HG03354 (cell line): Measurements from ENCODE around the gene CDHR2.
"Not testable (repeated sequence)": the region's sequence is repeated elsewhere in the genome, so short reads cannot be mapped to it uniquely, and the experiment has no call there.

Source experiments
- ATAC-seq: cut with Tn5 transposase; IDR thresholded peaks from one replicate; pipeline ENCODE4 v1.9.1; 2021; ENCODE audit warnings: mild to moderate bottlenecking; ENCODE audit not compliant: unreplicated experiment, poor library complexity, severe bottlenecking

CDHR2 gene

DNA sequence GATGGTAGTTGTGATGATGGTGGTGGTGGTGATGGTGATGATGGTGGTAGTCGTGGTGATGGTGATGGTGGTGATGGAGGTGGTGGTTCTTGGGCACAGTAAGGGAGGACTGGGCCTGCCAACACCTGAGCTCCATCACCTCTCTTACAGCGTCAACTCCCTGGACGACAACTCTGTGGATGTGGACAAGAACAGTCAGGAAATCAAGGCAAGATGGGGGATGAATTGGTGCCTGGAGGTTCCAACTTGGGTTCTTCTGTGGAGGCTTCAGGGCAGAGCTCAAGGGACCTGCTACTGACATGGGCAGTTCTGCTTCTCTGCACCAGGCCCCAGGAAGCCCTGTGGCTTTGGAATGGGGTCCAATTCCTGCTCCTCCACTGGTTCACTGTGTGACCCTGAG lies 43.4 kb downstream of the CDHR2 start:
- ATAC-seq = no peak

DNA sequence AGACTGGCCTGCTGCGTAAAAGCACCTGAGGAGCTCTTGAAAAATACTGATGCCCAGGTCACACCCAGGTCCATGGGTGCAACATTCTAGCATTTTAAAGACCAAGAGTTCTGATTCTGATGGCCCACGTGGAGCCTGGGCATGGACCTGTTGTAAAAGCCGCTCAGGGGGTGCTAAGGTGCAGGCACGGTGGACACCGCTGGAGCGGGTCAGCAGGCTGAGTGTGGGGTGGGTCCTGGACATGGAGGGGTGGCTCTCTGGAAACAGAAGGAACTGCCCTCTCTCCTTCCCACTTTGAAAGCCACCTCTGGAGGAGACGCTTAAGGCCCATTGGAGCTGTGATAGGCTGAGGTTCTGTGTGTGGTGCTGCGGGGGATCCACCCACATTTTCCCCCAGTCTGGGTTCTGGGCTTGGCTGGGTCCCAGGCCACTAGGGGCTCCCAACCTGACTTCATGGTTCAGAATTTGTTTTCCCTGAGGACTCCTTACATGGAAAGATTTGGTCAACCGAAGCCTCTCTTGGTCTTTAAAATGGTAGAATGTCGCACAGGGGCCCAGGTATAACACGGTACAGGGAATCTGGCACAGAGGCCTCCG lies 44.2 kb downstream of the CDHR2 start:
- ATAC-seq = no peak

DNA sequence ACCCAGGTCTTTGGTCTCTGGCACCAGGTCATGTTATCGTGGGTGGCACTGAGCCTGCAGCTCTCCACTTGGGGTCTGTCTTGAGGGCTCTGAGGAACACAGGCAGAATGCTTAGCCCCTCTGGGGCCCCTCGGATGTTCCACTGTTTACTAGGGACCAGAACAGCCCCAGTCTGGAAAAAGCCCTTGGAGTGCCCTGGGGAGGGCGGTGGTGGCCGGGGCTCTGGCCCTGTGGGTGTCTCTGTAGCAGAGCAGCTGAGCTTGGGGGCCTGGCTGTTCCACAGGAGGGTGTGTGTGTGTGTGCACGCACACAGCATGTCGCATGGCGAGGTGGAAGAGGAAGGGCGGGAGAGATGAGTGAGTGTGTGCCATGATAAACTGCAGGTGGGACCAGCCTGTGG lies 45.4 kb downstream of the CDHR2 start:
- no peak for ATAC-seq

DNA sequence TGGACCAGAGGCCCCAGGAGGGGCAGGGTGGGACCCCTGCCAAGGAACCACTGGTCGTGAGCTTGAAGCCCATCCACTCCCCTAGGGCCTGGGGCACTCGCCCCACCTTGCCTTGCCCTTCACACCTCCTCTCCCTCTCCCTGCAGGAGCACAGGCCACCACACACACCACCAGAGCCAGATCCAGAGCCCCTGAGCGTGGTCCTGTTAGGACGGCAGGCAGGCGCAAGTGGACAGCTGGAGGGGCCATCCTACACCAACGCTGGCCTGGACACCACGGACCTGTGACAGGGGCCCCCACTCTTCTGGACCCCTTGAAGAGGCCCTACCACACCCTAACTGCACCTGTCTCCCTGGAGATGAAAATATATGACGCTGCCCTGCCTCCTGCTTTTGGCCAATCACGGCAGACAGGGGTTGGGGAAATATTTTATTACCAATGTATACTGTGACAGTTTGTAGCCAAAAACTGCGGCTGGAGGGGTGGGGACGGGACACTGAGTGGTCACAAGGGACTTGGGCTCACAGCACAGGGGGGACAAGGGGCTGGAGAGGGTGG lies 46.3 kb downstream of the CDHR2 start:
- no peak for ATAC-seq

DNA sequence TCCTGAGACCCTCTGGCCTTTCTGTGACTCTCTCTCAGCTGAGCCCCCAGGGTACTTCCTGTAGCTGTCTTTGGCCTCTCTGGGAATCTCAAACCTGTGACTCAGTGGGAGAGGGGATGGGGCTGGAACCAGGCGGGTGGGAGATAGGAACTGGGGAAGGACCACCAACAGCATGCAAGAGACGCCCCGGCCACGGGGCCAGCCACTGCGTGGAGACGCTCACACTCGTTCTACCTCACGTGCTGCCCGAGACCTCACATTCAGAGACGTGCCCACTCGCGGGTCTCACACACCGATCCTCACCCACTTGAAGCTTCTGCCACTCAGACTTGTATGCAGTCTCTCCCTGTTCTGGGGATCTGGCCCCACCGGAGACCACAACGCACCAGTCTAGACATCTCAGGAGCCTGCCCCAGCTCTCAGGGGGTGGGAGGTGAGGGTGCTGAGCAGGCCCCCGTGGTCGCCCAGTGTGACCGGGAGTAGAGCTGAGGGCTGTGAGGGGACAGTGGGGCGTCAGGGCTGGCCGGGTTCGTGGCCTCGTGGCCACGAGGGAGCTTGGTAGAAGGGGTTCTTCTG lies 47.0 kb downstream of the CDHR2 start:
- ATAC-seq = no peak

DNA sequence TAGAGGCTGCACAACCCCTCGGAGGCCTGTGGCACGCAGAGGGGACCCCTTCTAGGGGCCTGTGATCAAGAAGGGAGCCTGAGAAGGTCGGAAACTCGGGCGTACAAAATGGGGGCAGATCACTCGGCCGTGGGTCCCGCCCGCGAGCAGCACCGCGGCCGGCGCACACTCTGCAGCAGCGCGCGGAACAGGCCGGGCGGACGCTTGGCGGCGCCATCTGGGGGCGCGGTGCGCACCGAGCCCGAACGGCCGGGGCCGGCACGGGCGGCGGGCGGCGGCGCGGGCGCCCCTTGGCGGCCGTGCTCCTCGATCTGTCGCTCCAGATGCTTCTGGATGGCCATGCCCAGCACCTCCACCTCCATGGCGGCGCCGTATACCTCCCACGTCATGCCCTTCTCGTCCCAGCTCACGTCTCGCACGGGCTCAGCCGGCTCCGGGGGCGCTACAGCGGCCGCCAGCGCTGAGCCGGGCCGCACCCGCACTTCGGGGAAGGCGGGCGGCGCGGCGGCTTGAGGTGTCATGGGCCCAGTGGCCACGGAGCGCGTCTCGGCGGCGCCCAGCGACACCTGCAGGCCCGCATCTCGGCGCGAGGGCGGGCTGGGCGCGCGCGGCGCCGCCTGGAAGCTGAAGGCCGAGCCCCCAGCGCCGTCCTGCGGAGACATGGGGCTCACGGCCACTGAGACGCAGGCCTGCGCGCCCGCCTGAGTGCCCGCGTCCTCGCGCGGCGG lies 47.7 kb downstream of the CDHR2 start:
- peak; percentile 77 for ATAC-seq

DNA sequence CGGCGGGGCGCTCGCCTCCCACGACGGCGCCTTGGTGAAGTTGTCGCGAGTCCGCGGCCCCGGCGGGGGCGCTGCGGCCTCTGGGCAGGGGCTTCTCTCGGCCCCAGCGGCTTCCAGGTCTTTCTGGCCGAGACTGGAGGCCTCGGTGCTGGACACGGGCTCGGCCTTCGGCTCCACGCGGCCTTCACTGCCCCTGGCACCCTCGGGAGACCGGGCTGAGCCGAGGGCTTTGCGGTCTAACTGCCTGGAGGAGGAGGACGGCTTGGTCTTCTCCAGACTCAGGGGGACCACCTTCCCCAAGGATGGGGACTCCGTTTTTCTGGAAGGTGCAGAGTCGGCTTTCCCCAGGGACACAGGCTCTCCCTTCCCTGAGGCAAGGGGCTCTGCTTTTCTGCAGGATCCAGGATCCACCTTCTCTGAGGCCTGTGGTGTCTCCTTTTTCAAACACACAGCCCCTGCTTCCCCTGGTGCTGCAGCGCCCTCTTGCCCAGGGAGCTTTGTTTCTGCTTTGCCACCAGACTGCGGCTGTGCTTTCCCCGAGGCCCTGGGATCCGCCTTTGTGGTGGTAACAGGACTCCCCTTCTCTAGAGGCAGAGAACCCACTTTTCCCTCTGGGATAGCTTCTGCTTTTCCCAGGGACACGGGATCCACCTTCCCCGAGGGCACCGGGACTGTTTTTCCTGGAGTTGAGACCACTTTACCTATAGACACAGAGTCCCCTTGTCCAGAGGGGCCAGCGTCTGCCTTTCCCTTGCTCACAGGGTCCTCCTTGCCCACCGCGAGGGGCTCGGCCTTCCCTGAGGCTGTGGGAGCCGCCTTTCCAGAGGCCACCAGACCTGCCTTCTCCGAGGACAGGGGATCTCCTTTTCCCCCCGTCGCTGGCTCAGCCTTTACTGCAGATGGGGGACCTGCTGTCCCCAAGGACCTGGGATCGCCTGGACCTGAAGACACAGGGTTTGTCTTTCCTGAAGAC lies 48.6 kb downstream of the CDHR2 start:
- no peak for ATAC-seq

DNA sequence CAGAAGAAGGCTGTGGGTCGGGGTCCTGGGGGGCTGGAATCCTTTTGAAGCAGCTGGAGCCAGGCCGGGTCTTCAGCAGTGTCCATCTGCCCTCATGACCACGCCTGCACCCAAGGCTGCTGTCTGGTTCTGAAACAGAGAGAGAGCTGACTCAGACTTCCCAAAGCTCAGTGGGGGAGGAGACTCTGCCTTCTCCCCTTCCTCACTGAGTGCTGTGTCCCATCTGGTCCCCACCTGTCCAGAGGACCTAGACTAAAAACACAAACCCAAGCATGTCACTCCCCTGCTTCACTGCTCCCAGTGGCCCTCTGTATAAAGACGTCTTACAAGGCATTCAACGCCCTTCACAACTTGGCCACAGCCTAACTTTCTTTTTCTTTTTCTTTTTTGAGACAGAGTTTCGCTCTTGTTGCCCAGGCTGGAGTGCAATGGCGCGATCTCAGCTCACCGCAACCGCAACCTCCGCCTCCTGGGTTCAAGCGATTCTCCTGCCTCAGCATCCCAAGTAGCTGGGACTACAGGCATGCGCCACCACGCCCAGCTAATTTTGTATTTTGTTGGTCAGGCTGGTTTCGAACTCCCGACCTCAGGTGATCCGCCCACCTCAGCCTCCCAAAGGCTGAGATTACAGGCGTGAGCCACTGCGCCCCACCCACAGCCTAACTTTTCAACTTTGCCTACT lies 50.7 kb downstream of the CDHR2 start:
- ATAC-seq = not testable (repeated sequence)

DNA sequence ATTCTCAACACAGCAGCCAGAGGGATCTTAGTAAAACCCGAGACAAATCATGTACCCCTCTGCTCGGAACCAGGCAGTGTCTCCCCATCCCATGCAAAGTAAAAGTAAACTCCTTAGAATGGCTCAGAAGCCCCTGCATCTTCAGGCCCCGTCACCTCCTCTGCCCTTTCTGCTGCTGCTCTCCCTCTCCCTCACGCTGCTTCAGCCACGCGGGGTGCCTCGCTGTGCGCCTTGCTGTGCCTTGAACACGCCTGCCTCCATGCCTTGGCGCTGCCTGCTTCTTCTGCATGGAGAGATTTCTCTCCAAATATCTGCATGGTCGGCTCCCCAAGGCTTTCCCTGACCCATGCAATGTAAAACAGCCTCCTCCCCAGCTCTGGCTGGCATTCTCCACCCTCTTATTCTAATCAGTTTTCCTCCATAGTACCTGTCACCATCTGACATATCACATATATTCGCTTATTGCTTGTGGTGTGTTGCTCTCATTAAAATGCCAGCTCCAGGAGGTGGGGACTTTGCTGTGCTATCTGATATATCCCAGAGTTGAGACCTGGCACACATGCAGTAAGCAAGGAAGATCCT lies 52.9 kb downstream of the CDHR2 start:
- ATAC-seq = no peak

DNA sequence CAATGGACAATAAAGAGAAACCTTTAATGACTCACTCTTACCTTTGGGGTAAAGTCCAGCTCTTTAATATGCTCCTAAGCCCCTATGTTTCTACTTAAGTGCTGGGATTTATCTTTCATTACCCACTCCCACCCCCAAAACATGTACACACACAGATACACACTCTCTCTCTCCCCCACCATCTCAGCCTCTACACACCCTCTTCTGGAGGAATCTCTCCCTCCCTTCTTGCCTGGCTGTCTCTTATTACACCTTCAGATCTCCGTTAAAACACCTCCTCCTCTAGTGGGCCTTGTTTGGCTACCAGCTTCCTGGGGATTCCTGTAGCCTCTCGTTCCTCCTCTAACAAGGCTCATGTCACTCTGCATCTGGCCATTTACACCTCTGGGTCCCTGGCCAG lies 53.9 kb downstream of the CDHR2 start:
- no peak for ATAC-seq

DNA sequence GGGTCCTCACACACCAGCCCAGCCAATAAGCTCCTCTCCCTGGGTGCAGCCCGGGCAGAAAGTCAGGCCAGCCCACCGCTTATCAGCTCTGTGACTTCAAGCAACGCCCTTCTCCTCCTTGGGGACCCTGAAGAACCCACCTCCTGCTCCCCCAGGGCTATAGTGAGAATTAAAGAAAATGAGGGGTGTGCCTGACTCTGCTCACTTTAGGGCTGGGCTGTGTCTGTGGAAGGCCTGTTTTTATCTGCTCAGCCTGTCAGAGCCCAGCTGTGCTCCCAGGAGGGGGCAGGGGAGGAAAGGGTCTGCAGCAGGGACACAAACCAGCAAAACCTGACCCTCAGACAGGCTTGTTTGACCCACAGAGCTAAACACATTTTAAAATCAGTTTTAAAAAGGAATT lies 56.9 kb downstream of the CDHR2 start:
- no peak for ATAC-seq

DNA sequence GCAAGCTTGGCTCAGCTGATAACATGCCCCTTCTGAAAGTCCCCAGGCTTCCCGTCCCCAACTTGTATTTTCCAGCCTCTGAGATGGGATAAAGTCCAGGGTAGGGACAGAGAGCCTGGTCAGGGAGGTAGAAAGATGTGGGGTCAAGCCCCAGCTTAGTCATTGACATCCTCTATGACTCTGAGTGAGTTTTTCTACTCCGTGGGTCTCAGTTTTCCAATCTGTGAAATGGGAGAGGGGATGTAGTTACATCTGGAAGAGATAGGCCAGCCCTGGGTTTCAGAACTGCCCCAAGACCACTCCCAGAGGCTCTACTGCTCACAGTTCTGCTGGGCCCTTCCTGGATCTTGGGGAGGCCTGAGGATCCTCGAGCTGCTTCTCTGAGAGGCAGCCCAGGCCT lies 57.7 kb downstream of the CDHR2 start:
- ATAC-seq = no peak

DNA sequence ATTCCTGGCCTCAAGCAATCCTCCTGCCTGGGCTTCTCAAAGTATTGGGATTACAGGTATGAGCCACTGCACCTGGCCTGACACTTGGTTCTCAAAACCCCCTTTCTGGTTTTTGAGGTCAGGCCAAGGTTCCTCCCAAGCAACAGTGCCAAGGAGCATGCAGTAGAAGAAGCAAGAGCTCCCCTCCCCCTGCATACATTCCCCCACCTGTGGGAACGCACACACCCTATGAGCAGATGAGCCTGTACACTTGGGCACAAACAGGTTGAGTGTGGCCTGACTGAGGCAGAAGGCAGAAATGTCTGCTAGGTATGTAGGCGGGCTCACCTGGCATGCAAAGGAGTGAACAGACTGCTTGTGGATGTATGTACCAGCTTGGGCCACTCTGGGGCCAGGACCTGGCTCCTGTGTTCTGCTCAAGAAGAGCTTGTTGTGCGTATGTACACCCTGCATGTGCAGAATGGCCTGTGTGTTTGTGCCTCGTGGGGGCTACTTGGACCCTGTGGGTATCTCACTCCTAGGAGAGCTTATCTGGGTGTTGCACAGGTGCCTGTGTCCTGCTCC lies 59.1 kb downstream of the CDHR2 start:
- ATAC-seq = no peak

DNA sequence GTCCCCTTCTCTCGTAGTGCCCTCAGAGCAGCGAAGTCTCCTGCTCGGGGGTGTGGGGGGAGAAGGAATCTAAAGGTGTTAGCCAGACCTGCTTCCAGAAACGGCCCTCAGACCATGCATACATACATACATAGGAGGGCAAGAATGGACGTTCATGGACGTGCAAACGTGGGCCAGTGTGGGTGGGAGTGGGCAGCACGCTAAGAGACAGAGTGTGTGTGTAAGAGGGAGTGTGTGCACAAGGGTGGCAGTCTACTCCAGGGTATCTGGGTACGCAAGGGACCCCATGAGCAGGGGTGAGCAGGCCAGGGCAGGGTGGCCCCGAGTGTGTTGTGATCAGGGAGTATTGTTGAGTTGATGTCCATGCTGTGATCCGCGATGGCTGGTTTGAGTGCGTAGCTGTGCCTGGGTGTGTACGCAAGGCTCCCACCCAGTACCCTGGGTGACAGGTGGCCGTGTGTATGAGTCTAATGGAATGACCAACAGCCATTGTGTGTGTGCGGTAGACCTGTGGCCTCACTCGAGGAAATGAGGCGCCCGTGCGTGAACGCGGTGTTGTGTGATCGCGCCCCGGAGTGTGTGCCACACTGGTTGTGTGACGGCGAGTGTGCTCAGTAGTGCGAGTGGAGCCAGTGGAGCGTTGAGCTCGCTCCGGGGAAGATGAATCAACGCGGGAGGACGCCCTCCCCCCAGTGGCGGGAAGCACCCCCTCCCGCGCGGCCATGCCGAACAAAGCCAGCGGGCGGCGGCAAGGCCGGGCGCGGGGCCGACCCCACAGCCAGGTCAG lies 60.0 kb downstream of the CDHR2 start:
- peak; percentile 34 for ATAC-seq

DNA sequence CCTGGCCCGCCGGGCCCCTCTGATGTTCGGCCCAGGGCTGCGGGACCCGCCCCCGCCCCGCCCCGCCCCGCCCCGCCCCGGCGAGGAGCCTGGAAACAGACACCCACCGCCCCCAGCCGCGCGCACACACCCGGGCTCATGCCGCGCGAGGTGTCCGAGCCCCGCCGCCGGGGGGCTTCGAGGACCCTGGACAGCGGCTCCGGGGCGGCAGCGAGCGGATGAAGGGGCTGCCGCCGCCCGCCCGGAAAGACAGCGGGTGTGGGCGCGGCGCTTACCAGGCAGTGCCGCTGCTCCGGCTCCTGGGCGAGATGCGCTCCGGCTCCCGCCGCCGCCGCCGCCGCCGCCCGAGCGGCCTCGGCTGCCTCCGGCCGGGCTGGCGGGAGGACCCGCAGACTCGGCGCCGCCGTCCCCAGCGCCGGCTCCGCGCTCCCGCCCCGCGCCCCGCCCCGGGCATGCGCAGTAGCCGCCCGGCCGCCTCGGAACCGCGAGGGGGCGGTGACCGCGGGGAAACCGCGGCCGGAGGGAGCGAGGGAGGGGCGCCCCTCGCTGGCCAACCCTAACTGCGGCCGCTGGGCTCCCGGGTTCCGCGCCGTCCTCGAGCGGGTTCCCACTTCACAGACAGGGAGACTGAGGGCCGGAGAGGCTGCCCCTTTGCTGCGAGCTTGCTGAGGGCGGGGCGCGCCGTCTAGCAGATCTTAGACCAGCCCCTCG lies 60.7 kb downstream of the CDHR2 start, which contains the start of gene GPRIN1:
GPRIN1 (minus strand) TSS at position 433 of the 711 bp plus-strand sequence. CDS start 10,322 bp downstream, outside the sequence.
- ATAC-seq = peak; percentile 77

DNA sequence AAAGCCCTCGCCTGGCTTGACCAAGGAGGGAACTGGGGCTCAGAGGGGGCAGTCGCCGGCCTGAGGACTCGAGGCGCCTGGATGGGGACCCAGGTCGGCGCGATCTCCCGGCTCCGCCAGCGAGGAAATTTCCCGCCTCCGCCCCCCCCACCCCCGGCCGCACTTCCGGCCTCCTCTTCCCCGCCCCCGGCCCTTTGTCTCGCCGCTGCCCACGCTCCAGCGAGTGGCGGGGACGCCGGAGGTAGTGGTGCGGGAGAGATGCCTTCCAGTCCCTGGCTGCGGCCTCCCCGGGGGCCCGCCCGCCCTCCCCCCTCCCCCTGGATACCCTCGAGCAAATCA lies 61.3 kb downstream of the CDHR2 start:
- peak; percentile 7 for ATAC-seq

DNA sequence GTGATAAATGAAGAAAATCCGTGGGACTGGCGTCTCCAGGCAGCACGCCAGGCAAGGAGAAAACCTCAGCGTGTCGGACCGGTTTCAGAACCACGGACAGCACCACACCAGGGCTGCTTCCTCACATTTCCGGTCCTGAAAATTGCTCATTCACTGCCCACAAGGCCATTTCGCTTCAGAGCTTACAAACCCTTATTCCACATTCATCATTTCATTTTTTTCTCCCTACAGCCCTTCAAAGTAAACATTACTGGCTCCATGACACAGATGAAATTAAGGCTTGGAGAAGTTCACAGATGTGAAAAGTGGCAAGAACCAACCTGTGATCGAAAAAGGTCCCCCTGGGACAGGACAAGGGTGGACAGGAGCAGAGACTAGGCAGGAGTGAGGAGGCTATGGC lies 62.3 kb downstream of the CDHR2 start:
- ATAC-seq = no peak
